Coronary artery (tissue), 2 donors: ENCODE data around the gene ZNF331.
A peak's percentile ranks its signal among the peaks of the same experiment; 100 is the strongest.

ENCODE experiments used
- DNase-seq: peaks from one replicate; pipeline ENCODE4 v3.0.0-alpha.2; 2017; ENCODE audit warnings: low spot score
- H3K27ac ChIP-seq, 2 donors: fragments of 200-600 bp; sonication (generic); one replicate each; pipeline ENCODE4 v1.5.1; 2016 to 2019
- H3K4me3 ChIP-seq: fragments of 200-600 bp; sonication (generic); 2 replicates; pipeline ENCODE4 v1.5.1; 2016; ENCODE audit warnings: mild to moderate bottlenecking, moderate library complexity
- CTCF ChIP-seq: fragments of 200-600 bp; sonication (generic); IDR thresholded peaks from one replicate; pipeline ENCODE4 v1.5.1; 2019; ENCODE audit warnings: antibody characterized with exemption

ZNF331 gene

GRCh38 chr19:53518121-53518520, 19.8 kb upstream of the ZNF331 start:
- no peak overlapping the region for H3K27ac ChIP-seq
- TF ChIP-seq CTCF: no peak
- DNase-seq: no peak
- H3K4me3 ChIP-seq: no peak overlapping the region

- TF ChIP-seq CTCF: no peak
- H3K27ac ChIP-seq: no peak overlapping the region
- H3K4me3 ChIP-seq: no peak overlapping the region
- no peak for DNase-seq
Observed at GRCh38 chr19:53518716-53519115, 19.2 kb upstream of the ZNF331 start.

GRCh38 chr19:53519446-53519845, 18.5 kb upstream of the ZNF331 start:
- no peak overlapping the region for H3K4me3 ChIP-seq
- H3K27ac ChIP-seq: peak overlapping the region in 1 of 2 donors; percentile 89
- DNase-seq: no peak
- no peak for TF ChIP-seq CTCF

GRCh38 chr19:53520163-53520546, 17.8 kb upstream of the ZNF331 start:
- Histone ChIP-seq H3K4me3 (peak overlapping the region; percentile 63), H3K27ac (peak overlapping the region; percentile 69 to 89)
- TF ChIP-seq CTCF: no peak
- no peak for DNase-seq

GRCh38 chr19:53520547-53521372, 17.2 kb upstream of the ZNF331 start:
- Histone ChIP-seq H3K27ac (peak overlapping the region; percentile 69 to 89), H3K4me3 (peak overlapping the region; percentile 63)
- no peak for TF ChIP-seq CTCF
- peak; percentile 98 for DNase-seq

- H3K4me3 ChIP-seq: peak overlapping the region; percentile 63
- DNase-seq: no peak
- peak overlapping the region in 1 of 2 donors; percentile 89 for H3K27ac ChIP-seq
- TF ChIP-seq CTCF: no peak
Observed at GRCh38 chr19:53521373-53522202, 16.4 kb upstream of the ZNF331 start.
